ENCODE measurements around the gene ACAD9.

DNA sequence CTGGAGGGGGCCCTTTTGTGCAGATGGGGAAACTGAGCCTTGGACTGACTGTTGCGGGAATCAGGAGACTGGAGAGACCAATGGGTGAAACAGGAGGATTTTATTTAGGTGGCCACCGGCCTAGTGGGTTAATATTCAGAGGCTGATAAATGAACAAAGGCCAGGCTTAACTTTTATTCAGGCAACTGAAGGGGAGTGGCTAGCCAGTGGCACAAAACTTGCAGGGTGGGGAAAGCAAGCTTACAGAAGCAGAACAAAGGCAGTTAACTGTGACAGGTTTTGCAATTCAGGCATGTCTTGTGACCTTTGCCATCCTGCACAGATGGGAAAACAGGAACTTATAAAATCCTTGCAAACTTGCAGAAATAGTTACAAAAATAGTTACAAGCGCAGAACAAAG is 24.9 kb upstream of the ACAD9 start:
- no peak for TF ChIP-seq EZH2phosphoT487 (IDR thresholded peaks at IDR 0.05; ENCODE audit: insufficient read depth, low read depth)
- no peak for TF ChIP-seq EZH2 (IDR thresholded peaks at IDR 0.05; ENCODE audit: insufficient read depth, poor library complexity, severe bottlenecking)
